ENCODE data around the gene RASL10B. TPM values are rescaled to one million over a fixed set of nuclear protein-coding genes. Genes with fewer than 3 reads are reported as not detected.
"Not testable (repeated sequence)": the region's sequence is repeated elsewhere in the genome, so short reads cannot be mapped to it uniquely, and the experiment has no call there.

The RASL10B gene, protein sequence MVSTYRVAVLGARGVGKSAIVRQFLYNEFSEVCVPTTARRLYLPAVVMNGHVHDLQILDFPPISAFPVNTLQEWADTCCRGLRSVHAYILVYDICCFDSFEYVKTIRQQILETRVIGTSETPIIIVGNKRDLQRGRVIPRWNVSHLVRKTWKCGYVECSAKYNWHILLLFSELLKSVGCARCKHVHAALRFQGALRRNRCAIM
- 1.1 and 1.3 TPM in 2 replicates for total RNA-seq
- 1.7 TPM for polyA plus RNA-seq (2012)

DNA sequence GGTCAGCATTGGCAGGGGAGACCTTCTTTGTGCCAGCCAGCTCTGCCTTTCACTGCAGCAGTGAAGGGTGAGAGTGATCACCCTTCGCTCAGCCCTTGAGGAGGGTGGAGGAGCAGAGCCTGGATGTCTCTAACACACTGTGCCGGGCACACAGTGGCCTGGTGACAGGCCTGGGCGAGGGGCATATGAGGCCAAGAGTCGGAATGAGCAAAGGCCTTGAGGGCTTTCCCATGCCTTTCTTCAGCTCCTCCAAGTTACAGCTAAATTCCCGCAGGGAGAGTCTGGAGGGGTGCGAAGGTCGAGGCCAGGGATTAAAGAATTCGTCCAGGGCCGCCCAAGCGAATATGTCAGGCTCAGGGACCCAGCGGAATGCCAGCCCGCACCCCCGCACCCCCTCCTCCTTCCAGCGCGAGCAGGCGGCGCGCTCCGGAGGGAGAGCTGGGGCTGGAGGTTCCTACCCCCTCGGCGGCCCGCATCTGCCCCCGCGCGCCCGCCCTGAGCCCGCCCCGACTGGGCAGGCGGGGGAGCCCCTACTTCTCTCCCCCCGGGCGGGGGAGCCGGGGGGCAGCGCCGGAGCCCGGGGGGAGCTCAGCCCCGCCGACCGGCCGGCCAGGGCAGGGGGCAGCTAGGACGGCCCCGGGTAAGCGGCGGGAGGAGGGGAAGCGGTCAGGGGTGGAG lies at the start of gene RASL10B:
RASL10B (plus strand) TSS at position 401 of the 678 bp plus-strand sequence. CDS start 3,546 bp downstream, outside the sequence.
- peak; percentile 39 for DNase-seq (ENCODE audit: low read depth)

DNA sequence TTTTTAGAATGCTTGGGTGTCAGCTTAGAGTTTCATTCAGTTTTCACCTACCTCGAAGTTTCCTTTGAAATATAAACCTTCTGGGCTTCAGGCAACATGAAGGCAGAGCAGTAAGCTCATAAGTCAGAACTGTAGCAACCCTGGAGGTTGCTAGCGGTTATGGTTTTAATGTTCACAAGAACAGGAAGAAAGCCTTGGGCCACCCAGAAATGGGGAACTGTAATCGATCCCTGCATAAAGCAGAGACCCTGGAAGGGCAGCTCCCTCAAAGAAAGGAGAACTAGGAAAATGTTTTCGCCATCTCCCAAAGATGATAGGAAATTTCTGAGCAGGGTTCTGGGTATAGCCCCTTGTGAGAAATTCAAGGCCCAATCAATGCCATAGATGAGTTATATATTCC lies 47.8 kb upstream of the RASL10B start:
- no peak for DNase-seq (ENCODE audit: low read depth)

DNA sequence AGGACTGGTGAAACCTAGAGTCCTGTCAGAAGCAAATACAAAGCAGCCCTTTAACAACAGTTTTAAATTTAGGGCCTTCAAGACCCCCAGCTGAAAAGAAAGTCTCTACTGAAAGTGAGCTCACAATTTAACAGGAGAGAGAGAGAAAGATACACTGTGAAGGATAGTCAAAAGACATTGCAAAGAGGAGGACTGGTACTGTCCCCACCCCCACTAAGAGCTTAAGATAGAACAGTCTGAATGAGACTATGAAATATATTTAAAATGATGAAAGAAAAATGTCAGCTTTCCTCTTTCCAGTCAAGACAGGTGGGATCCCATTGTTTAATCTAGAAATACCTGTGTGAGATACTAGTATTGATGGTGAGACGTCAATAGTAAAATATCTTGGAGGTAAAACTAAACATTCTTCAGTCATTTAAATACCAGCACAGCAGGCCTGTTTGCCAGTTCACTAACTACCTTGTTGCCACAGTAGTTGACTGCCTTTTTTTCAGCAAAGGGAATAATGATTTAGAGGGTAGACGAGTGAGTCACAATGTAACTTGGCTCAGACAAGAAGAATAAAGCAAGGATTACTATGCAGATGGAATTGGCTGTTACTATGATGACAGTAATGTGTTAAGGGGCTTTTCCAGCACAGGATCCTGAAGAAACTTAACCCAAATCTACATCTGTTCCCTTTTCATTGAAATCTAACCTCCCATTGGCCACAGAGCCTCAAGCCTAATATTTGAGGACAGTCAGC lies 47.2 kb upstream of the RASL10B start:
- DNase-seq (ENCODE audit: low read depth), result peak; percentile 53

DNA sequence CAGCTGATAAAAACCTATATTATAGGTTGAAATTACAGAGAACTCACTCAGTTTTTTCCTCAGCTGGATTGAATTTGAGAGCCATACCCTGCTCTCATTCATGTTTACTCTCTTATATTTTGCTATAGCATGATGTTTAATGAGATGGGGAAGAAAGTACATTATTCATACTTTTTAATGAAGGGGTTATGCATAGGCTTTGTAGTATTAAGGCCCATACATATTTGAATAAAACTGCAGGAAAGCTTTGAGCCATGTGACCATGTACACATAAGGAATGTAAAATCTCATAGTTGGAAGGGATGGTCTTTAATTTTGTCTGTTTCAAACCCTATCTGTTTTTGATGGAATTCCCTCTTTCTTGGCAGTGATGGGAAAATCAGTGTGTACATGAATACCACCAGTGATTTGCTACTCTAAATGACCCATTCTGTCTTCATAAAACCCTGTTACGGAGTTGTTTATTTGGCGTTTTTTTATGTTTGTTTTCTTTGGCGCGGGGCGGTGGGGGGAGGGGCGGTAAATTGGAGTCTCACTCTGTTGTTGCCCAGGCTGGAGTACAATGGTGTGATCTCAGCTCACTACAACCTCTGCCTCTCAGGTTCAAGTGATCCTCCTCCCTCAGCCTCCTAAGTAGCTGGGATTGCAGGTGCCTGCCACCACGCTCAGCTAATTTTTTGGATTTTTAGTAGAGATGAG lies 38.8 kb upstream of the RASL10B start:
- DNase-seq (ENCODE audit: low read depth), result no peak

DNA sequence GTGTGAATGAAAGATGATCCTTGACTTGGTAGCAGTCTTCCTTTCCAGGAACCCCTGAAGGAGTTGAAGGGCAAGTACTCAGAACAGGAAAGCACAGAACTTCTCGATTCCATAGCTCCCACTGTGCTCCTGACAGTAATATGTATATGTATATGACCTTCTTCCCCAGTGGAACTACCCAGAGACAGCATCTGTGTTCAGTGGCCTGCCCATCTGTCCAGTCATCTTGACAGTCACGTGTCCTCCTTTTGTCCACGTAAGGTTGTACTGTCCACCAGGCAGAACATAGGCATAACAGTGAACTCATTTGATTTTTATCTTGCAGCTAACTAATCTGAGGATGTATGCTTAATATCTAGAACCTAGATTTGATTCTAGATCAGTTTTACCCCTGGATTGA lies 37.8 kb upstream of the RASL10B start:
- DNase-seq (ENCODE audit: low read depth), result no peak

DNA sequence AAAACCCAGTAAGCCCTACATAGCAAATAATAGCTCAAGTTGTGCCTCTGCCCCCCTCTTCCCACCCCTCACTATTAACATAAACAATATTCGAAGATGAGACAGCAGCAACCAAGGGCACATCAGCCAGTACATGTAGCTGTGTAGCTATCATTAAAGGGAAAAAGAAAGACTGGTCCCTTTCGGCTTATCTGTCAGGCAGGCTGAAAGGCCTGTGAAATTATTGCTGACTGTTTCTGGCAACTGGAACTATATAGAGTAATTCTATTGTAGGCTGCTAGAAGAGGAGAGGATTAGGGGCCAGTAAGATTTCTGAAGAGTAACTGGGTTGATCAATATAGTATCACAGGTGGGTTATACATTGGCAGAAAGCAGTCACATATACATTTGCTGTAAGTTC lies 36.5 kb upstream of the RASL10B start:
- DNase-seq (ENCODE audit: low read depth), result no peak

DNA sequence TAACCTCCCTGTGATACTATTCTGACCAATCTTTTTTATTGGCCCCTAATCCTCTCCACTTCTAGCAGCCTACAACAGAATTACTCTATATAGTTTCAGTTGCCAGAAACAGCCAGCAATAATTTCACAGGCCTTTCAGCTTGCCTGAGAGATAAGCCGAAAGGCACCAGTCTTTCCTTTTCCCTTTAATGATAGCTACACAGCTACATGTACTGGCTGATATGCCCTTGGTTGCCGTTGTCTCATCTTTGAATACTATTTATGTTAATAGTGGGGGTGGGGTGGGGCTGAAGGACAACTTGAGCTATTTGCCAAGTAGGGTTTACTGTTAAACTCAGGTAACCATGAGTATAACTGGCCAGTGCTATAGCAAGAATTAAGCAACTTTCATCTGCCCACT lies 35.8 kb upstream of the RASL10B start:
- no peak for DNase-seq (ENCODE audit: low read depth)

DNA sequence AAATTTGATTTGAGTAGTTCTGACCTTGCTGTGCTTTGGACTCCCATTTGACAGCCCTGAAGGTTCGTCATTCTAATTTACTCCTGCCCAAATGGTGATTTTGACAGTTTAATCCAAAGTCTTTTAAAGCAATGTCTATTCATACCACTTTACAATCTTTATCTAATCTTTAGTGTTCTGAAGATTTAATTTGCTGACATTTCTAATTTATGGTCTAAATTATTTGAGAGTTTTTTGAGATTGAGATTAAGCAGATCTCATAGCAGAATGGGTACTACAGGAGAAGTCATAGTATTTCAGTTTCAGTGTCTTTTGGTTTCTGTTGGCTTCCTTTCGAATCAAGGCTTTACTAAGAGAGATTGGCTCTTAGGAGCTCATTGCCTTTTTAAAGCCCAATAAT lies 32.6 kb upstream of the RASL10B start:
- no peak for DNase-seq (ENCODE audit: low read depth)

DNA sequence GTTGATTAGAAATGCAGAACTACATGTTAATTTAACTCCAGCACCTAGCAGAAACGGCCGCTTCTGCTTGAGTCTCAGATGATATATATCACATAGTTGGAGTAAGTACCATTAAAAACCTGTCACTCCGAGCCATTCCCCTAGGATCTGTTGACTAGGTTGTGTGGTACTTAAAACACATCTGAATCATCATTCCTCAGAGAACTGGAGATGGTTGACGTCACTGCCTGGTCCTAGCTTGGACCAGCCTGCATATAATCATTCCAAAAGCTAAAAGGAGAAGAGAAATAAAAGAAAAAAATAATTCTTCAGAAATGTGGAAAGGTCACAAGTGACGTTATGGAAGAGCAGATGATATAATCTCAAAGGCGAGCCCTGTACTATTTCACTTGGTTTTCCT lies 31.3 kb upstream of the RASL10B start:
- DNase-seq (ENCODE audit: low read depth), result no peak

DNA sequence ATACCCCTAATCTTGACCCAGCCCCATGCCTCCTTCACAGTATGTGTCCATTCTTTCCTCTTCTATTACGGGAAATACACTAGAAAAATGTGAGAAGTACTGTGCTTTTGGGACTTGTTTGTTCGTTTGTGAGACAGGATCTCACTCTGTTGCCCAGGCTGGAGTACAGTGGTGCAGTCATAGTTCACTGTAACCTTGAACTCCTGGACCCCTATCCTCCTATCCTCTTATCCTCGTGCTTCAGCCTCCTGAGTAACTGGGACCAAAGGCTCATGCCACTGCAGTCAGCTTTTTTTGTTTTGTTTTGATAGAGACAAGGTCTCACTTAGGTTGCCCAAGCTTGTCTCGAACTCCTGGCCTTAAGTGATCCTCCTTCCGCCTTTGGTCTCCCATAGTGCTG lies 29.9 kb upstream of the RASL10B start:
- no peak for DNase-seq (ENCODE audit: low read depth)

DNA sequence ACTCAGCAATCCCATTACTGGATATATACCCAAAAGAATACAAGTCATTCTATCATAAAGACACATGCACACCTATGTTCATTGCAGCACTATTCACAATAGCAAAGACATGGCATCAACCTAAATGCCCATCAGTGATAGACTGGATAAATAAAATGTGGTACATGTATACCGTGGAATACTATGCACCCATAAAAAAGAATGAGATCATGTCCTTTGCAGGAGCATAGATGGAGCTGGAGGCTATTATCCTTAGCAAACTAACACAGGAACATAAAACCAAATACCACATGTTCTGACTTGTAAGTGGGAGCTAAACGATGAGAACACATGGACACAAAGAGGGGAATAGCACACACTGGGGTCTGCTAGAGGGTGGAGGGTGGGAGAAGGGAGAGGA lies 28.1 kb upstream of the RASL10B start:
- not testable (repeated sequence) for DNase-seq (ENCODE audit: low read depth)

DNA sequence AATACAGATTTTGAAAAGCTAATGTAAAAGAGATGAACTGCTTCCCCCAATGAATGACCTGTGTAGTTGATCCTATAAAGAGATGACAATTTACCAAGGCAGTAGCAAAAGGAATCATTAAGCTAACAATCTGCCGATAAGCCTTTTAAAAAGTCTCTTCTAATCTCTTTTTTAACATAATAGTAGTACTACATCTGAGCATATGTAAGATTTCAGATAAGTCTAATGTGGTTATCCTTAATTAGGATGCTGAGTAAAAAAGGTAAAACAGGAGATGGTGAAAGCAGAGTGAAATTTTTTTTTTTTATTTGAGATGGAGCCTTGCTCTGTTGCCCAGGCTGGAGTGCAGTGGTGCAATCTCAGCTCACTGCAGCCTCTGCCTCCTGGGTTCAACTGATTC lies 26.2 kb upstream of the RASL10B start:
- DNase-seq (ENCODE audit: low read depth), result no peak

DNA sequence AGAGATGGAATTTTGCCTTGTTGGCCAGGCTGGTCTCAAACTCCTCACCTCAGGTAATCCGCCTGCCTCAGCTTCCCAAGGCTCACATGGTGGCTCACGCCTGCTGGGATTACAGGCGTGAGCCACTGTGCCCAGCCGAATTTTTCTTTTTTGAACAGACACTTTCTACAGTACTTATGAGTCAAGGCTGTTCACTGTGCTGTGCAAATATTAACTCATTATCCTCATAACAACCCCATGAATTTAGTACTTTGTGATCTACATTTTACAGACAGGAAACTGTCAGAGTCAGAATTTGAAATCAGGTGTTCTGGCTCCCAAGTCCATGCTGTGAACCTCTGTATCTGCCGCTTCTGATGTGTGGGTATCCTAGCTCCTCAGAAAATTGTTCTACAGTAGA lies 25.7 kb upstream of the RASL10B start:
- no peak for DNase-seq (ENCODE audit: low read depth)

DNA sequence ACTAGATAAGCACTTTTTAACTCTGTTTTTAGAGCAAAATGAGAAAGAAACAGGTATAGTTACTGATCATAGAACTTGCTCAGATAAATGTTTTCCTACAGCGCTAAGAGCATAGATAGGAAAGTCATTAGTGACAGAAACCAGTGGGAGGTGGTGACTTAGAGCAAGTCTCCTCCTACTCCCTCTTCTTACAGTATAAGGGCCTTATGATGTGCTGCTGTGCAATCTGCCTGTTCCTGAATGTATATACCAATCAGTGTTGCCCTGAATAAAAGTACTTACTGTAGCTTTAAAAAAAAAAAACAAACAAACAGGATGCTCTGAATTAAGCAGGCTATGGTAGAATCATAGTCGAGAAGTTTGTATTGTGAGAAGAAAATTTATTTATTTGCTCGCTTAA lies 23.3 kb upstream of the RASL10B start:
- no peak for DNase-seq (ENCODE audit: low read depth)

DNA sequence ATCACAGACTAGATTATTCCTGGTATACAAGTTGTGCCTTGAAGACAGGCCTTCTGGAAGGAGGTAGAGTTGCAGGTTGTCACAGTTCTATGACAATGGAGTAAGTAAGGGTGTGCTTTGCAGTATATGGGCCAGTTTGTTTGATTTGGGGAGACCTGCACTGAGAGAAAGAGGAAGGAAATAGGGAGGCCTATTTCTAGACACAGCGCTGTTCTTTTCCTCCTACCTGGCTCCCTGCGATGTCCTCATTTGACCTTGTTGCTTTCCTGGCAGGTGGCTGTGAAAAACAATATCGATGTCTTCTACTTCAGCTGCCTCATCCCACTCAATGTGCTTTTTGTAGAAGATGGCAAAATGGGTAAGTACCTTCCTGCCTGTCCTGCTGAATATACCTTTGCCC lies 22.5 kb upstream of the RASL10B start:
- no peak for DNase-seq (ENCODE audit: low read depth)

DNA sequence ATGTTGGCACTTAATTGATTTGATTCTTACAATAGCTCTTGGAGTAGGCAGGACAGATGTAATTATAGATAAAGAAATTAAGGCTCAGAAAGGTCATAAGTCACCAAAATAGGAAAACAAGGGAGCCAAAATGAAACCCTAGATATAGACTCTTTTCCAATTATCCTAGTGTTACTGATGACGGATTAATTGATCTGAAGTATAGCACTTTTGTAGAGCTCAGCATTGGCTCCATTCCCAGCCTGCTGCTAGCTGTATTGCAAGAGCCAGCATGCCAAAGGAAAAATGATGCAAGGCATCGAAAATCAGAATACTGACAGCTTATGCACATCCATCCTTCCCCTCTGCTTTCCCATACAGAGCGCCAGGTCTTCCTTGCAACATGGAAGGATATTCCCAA lies 21.6 kb upstream of the RASL10B start:
- DNase-seq (ENCODE audit: low read depth), result no peak

DNA sequence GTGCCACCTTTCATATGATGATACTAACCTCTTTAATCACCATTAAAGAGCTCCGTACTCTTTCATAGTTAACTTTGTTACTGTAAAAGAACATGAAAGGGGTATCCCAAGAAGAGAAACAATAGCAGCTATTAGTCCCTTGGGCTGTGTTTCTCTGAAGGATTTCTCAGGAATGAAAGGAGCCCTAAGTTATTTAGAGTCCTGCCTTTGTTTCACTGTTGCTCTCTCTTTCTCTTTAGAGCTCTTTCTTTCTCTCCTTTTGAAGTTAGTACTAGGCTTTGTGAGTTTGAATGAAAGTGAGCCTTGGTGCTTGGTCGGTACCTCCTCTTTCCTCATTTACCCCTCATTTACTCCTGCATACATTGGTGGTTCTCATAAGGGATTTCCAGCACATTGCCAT lies 20.5 kb upstream of the RASL10B start:
- DNase-seq (ENCODE audit: low read depth), result no peak

DNA sequence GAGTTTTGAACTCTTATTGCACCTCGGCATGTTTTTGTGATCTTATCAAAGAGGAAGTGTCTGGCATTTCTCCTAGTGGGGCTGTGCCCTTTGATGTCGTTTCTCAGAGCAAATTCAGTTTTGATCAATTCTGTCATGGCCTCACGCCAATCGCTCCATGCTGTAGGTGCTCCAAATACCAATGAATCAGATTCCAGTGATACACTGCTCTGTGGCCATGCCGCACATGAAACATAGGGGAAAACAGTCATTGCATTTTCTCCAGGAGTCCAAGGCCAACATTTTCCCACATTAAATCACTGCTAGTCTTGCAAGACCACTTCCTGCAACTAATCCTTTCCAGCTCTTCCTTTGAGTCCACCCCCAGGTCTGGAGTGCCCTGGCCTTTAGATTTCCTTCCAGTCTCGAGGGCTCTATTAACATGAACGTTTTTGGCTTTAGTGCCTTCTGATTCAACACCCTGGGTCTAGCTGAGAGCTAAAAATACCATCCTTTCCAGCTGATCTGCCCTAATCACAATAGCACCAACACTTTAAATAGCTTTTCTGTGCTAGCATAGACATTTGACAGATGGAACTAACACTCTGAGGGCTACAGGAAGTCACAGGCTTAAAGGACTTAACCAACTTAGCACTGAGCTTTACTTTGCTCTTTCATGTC lies 18.2 kb upstream of the RASL10B start:
- peak; percentile 91 for DNase-seq (ENCODE audit: low read depth)

DNA sequence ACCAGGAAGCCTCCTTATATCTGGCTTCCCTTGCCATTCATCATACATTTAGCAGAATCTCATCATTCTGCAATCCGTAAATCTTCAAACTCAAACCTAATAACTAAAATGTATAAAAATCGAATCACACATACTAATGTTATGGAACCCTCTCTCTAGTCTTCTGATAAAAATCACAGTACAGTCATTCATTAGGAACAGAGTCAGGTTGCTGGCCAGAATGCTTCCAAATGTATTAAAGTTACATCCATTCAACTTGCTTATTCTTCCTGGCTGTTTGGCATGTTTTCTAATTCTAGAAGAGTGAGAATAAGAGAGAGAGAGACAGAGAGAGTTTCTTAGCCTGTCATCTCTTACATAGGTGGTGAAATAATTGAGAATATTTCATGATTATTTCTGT lies 16.5 kb upstream of the RASL10B start:
- no peak for DNase-seq (ENCODE audit: low read depth)

DNA sequence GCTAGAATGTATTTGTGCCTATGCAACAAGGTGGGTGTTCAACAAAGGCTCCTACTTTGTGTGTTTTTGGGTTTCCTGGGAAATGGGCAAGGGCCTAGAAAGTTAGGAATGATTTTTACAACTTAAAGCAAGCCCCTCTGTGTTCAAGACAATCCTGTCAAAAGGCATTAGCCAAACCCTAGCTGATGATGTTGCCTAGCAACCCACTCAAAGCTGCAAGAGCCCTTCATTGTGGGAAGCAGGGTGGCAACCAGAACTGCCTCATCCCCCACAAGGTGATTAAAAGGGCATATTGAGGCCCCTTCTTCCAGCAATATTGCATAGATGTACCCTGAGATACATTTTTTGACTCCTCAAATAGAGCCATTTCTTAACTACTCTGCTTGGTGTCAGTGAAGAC lies 16.0 kb upstream of the RASL10B start:
- DNase-seq (ENCODE audit: low read depth), result no peak

DNA sequence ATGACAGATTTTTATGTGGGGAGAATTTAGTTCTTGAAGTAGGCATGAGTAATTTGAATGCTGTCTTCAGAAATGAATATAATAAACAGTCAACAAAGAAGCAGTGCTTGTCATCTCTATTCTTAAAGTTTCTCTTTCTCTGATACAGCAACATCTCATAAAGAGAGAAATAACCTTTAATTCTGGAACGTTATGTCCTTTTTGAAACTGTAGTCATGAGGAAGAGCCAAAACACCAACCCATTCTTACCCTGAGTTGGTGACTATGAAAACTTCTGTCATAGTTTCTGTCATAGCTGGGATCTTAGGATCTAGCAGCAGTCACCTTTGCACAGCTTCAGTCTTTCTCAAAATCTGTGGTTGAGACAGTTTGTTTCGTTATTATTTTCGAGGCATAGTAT lies 15.3 kb upstream of the RASL10B start:
- DNase-seq (ENCODE audit: low read depth), result no peak

All from myocyte (in vitro differentiated cells).